ENCODE results near the gene CLEC16A.

DNA sequence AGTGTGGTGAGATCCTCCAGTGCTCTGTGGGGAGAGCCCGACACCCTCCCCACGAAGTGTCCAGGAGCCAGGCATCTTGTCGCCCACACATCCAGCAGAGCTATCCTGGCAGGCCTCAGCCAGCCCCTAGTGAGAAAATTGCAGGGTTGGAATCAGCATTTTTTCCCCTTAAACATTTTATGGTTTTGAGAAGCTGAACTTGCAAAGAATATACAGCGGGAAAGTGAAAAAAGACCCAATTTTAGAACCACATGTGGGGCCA, 227.0 kb downstream of the CLEC16A start:
- TF ChIP-seq, protein P1, sequence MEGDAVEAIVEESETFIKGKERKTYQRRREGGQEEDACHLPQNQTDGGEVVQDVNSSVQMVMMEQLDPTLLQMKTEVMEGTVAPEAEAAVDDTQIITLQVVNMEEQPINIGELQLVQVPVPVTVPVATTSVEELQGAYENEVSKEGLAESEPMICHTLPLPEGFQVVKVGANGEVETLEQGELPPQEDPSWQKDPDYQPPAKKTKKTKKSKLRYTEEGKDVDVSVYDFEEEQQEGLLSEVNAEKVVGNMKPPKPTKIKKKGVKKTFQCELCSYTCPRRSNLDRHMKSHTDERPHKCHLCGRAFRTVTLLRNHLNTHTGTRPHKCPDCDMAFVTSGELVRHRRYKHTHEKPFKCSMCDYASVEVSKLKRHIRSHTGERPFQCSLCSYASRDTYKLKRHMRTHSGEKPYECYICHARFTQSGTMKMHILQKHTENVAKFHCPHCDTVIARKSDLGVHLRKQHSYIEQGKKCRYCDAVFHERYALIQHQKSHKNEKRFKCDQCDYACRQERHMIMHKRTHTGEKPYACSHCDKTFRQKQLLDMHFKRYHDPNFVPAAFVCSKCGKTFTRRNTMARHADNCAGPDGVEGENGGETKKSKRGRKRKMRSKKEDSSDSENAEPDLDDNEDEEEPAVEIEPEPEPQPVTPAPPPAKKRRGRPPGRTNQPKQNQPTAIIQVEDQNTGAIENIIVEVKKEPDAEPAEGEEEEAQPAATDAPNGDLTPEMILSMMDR (IDR thresholded peaks at IDR 0.05; ENCODE audit: borderline replicate concordance, extremely low read depth, low read length, poor library complexity, severe bottlenecking), result no peak
- no peak for TF ChIP-seq EZH2 (IDR thresholded peaks at IDR 0.05; ENCODE audit: borderline replicate concordance, low read depth, low read length, severe bottlenecking)
